Stomach (tissue), 4 donors: ENCODE data around the gene ZNF605.
"Not testable (repeated sequence)": the region's sequence is repeated elsewhere in the genome, so short reads cannot be mapped to it uniquely, and the experiment has no call there.

Experiments used
- EP300 ChIP-seq: sonication (generic); formaldehyde crosslinking; IDR thresholded peaks from one replicate; pipeline ENCODE4 v1.6.1; 2017; ENCODE audit warnings: antibody characterized with exemption
- POLR2A ChIP-seq, 4 donors: fragments of 450-650 bp; IDR thresholded peaks; one replicate each; pipeline ENCODE4 v1.6.1; 2016; ENCODE audit warnings: antibody characterized with exemption in 4 of 4, control low read depth in 2 of 4, mild to moderate bottlenecking in 1 of 4, moderate library complexity in 1 of 4
- POLR2AphosphoS5 ChIP-seq, 3 donors: sonication (generic); formaldehyde crosslinking; IDR thresholded peaks; one replicate each; pipeline ENCODE4 v1.6.1; 2016; ENCODE audit warnings: antibody characterized with exemption in 3 of 3
- TF ChIP-seq, protein P1 (sequence below), 7 experiments: fragments of 450-650 bp in 4 of 7; fragments of 200-600 bp in 3 of 7; sonication (generic) in 3 of 7; IDR thresholded peaks; one replicate each; pipeline ENCODE4 v1.5.1; 2016 to 2019; ENCODE audit warnings: antibody characterized with exemption in 7 of 7, control low read depth in 2 of 7, mild to moderate bottlenecking in 1 of 7

- TF ChIP-seq, protein P1, sequence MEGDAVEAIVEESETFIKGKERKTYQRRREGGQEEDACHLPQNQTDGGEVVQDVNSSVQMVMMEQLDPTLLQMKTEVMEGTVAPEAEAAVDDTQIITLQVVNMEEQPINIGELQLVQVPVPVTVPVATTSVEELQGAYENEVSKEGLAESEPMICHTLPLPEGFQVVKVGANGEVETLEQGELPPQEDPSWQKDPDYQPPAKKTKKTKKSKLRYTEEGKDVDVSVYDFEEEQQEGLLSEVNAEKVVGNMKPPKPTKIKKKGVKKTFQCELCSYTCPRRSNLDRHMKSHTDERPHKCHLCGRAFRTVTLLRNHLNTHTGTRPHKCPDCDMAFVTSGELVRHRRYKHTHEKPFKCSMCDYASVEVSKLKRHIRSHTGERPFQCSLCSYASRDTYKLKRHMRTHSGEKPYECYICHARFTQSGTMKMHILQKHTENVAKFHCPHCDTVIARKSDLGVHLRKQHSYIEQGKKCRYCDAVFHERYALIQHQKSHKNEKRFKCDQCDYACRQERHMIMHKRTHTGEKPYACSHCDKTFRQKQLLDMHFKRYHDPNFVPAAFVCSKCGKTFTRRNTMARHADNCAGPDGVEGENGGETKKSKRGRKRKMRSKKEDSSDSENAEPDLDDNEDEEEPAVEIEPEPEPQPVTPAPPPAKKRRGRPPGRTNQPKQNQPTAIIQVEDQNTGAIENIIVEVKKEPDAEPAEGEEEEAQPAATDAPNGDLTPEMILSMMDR (IDR thresholded peaks at IDR 0.05), result not testable (repeated sequence)
- not testable (repeated sequence) for TF ChIP-seq POLR2A (IDR thresholded peaks at IDR 0.05); EP300; POLR2AphosphoS5 (IDR thresholded peaks at IDR 0.05)
Measured at GRCh38 chr12:132936921-132937320, 19.2 kb downstream of the ZNF605 start.
